ENCODE measurements around the gene PTPN20.

The PTPN20 gene

GRCh38 chr10:47027784-47028260 is 116.6 kb downstream of the PTPN20 start:
- Histone ChIP-seq H3K4me2 (ENCODE audit: low read length) (no peak overlapping the region), H2AFZ (ENCODE audit: low read length) (no peak overlapping the region), H3K79me2 (ENCODE audit: insufficient read depth, low read length) (no peaks in the 10 kb centered on the region), H3K27ac (ENCODE audit: low read depth, low read length, poor library complexity, severe bottlenecking) (no peak overlapping the region), H3K9me3 (ENCODE audit: low read length) (no peaks in the 10 kb centered on the region), H3K27me3 (ENCODE audit: insufficient read depth, low read length) (no peaks in the 10 kb centered on the region), H4K20me1 (ENCODE audit: insufficient read depth, low read length) (no peaks in the 10 kb centered on the region), H3K4me1 (ENCODE audit: insufficient read depth, low read length, severe bottlenecking) (no peaks in the 10 kb centered on the region), H3K36me3 (ENCODE audit: insufficient read depth, low read length) (no peaks in the 10 kb centered on the region), H3F3A (ENCODE audit: insufficient read depth, low read length) (no peaks in the 10 kb centered on the region), H3K9me2 (ENCODE audit: low read depth, low read length) (no peaks in the 10 kb centered on the region), H3K9ac (ENCODE audit: low read length) (no peak overlapping the region), H3K4me3 (ENCODE audit: low read depth, low read length, poor library complexity, severe bottlenecking) (no peak overlapping the region)
- TF ChIP-seq CTCF (IDR thresholded peaks at IDR 0.05; ENCODE audit: low read length) (no peak), EZH2 (IDR thresholded peaks at IDR 0.05; ENCODE audit: borderline replicate concordance, low read length) (no peak)

GRCh38 chr10:47028466-47028865 is 117.2 kb downstream of the PTPN20 start:
- Histone ChIP-seq H3K36me3 (ENCODE audit: insufficient read depth, low read length) (no peaks in the 10 kb centered on the region), H2AFZ (ENCODE audit: low read length) (no peak overlapping the region), H3K9me3 (ENCODE audit: low read length) (no peaks in the 10 kb centered on the region), H3K4me3 (ENCODE audit: low read depth, low read length, poor library complexity, severe bottlenecking) (no peak overlapping the region), H3K27me3 (ENCODE audit: insufficient read depth, low read length) (no peaks in the 10 kb centered on the region), H3K27ac (ENCODE audit: low read depth, low read length, poor library complexity, severe bottlenecking) (no peak overlapping the region), H3F3A (ENCODE audit: insufficient read depth, low read length) (no peaks in the 10 kb centered on the region), H4K20me1 (ENCODE audit: insufficient read depth, low read length) (no peaks in the 10 kb centered on the region), H3K4me1 (ENCODE audit: insufficient read depth, low read length, severe bottlenecking) (no peaks in the 10 kb centered on the region), H3K79me2 (ENCODE audit: insufficient read depth, low read length) (no peaks in the 10 kb centered on the region), H3K4me2 (ENCODE audit: low read length) (no peak overlapping the region), H3K9ac (ENCODE audit: low read length) (no peak overlapping the region), H3K9me2 (ENCODE audit: low read depth, low read length) (no peaks in the 10 kb centered on the region)
- TF ChIP-seq CTCF (IDR thresholded peaks at IDR 0.05; ENCODE audit: low read length) (no peak), EZH2 (IDR thresholded peaks at IDR 0.05; ENCODE audit: borderline replicate concordance, low read length) (no peak)

- Histone ChIP-seq H3K4me1 (ENCODE audit: insufficient read depth, low read length, severe bottlenecking) (no peaks in the 10 kb centered on the region), H3K9me2 (ENCODE audit: low read depth, low read length) (no peaks in the 10 kb centered on the region), H4K20me1 (ENCODE audit: insufficient read depth, low read length) (no peaks in the 10 kb centered on the region), H3K27ac (ENCODE audit: low read depth, low read length, poor library complexity, severe bottlenecking) (no peak overlapping the region), H3F3A (ENCODE audit: insufficient read depth, low read length) (no peaks in the 10 kb centered on the region), H3K27me3 (ENCODE audit: insufficient read depth, low read length) (no peaks in the 10 kb centered on the region), H2AFZ (ENCODE audit: low read length) (no peak overlapping the region), H3K4me3 (ENCODE audit: low read depth, low read length, poor library complexity, severe bottlenecking) (no peak overlapping the region), H3K4me2 (ENCODE audit: low read length) (no peak overlapping the region), H3K79me2 (ENCODE audit: insufficient read depth, low read length) (no peaks in the 10 kb centered on the region), H3K9me3 (ENCODE audit: low read length) (no peaks in the 10 kb centered on the region), H3K36me3 (ENCODE audit: insufficient read depth, low read length) (no peaks in the 10 kb centered on the region), H3K9ac (ENCODE audit: low read length) (no peak overlapping the region)
- TF ChIP-seq EZH2 (IDR thresholded peaks at IDR 0.05; ENCODE audit: borderline replicate concordance, low read length) (no peak), CTCF (IDR thresholded peaks at IDR 0.05; ENCODE audit: low read length) (no peak)
These were observed 118.2 kb downstream of the PTPN20 start for GRCh38 chr10:47029181-47030009.
